H1 (cell line): ENCODE measurements around the gene NEBL. TPM values are rescaled to one million over a fixed set of nuclear protein-coding genes. Genes with fewer than 3 reads are reported as not detected.

Source experiments
- ASH2L ChIP-seq: fragments of 200-600, 300-600 bp; sonication (generic); IDR thresholded peaks from one replicate; pipeline ENCODE4 v1.7.1; 2017; ENCODE audit warnings: low read length
- EZH2 ChIP-seq: fragments of 200-600 bp; sonication (generic); IDR thresholded peaks from 2 replicates; pipeline ENCODE4 v1.7.1; 2012; ENCODE audit warnings: low read depth, mild to moderate bottlenecking, moderate library complexity, low read length, inconsistent platforms; ENCODE audit not compliant: severe bottlenecking
- HDAC6 ChIP-seq: IDR thresholded peaks from one replicate; pipeline ENCODE4 v1.7.1; 2012; ENCODE audit warnings: low read depth, mild to moderate bottlenecking, inconsistent platforms, low read length, moderate library complexity
- PHF8 ChIP-seq: fragments of 200-600 bp; sonication (generic); conservative IDR thresholded peaks from 2 replicates; pipeline ENCODE4 v1.7.1; 2012; ENCODE audit warnings: low read depth, mild to moderate bottlenecking, inconsistent platforms, low read length, moderate library complexity
- SRF ChIP-seq: IDR thresholded peaks from 2 replicates; pipeline ENCODE4 v1.6.1; 2011; ENCODE audit warnings: mild to moderate bottlenecking, low read depth, low read length, moderate library complexity
- TAF7 ChIP-seq: optimal IDR thresholded peaks from 2 replicates; pipeline ENCODE3; 2011; ENCODE audit warnings: low read depth, mild to moderate bottlenecking, inconsistent platforms, low read length, moderate library complexity, borderline replicate concordance
- polyA plus RNA-seq, 7 experiments: library from polyadenylated mRNA; depleted of rRNA in 3 of 7; stranded (reverse) in 5 of 7; unstranded in 2 of 7; fragments of >200 nt in 5 of 7; fragments of 200-250 nt in 2 of 7; gene quantifications; 1 replicate in 5 of 7; 2 replicates in 1 of 7; 4 replicates in 1 of 7; pipeline versions ENCODE4 v1.2.1 to v1.2.3, GENCODE V29; 2011 to 2013; ENCODE audit warnings: missing spikeins in 2 of 7, mixed read lengths in 2 of 7
- total RNA-seq: library from RNA; stranded (reverse); fragmentation: NEBNext Ultra II Directional; extraction: Animal tissue kit (Norgen Biotek cat#: 25700); gene quantifications from 2 replicates; pipeline ENCODE4 v1.2.1, GENCODE V29; 2021

The NEBL gene
- total and polyA plus RNA-seq, 2 of the 8 experiments (the other 6 are each of a cell fraction or from before 2014, with no cell fraction given), result 7.5 to 10.5 TPM

DNA sequence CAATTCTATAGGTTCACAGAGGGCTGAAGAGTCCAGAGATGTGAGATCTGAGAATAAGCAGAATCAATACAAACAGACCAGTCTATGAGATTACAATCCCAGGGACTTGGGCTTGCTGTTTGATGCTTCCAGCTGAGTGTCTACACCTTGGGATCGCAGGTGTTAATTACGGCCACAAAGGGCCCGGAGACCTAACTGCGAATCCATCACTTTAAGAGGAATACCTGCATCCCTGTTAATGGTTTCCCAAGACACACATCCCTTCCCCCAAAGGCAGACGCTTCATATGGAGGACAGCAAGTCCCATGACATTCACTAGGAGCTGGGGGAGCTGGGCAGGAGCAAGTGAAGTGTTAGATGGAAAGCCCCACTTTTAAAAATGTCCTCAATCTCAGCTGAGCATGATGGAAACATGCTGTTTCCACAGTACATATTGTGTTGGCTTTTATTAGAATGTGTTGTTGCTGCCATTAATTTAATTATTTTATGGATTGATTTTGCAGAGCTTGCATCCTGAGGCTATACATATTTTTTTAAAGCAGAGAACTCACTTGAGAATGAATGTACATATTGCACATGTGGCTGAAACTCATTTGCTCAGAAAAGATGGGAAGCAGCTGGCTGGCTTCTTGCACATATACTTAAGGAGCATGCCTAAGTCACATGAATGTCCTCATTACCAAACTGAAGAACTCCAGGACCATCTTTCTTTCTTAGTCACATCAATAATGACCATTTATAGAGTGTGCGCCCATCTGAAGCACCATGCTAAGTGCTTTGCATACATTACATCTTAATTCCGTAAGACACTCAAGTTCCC, 151.3 kb downstream of the NEBL start (continued):
- TF ChIP-seq ASH2L, result no peak
- TF ChIP-seq TAF7, result no peak
- TF ChIP-seq EZH2, result no peak
- no peak for TF ChIP-seq SRF
- no peak for TF ChIP-seq HDAC6
- no peak for TF ChIP-seq PHF8
